GM19025 (cell line): ENCODE measurements around the gene STK11.
A peak's percentile ranks its signal among the peaks of the same experiment; 100 is the strongest.

Experiments used
- ATAC-seq: cut with Tn5 transposase; IDR thresholded peaks from one replicate; pipeline ENCODE4 v1.9.1; 2021; ENCODE audit warnings: mild to moderate bottlenecking, low read depth, moderate library complexity; ENCODE audit not compliant: unreplicated experiment

Gene STK11

DNA sequence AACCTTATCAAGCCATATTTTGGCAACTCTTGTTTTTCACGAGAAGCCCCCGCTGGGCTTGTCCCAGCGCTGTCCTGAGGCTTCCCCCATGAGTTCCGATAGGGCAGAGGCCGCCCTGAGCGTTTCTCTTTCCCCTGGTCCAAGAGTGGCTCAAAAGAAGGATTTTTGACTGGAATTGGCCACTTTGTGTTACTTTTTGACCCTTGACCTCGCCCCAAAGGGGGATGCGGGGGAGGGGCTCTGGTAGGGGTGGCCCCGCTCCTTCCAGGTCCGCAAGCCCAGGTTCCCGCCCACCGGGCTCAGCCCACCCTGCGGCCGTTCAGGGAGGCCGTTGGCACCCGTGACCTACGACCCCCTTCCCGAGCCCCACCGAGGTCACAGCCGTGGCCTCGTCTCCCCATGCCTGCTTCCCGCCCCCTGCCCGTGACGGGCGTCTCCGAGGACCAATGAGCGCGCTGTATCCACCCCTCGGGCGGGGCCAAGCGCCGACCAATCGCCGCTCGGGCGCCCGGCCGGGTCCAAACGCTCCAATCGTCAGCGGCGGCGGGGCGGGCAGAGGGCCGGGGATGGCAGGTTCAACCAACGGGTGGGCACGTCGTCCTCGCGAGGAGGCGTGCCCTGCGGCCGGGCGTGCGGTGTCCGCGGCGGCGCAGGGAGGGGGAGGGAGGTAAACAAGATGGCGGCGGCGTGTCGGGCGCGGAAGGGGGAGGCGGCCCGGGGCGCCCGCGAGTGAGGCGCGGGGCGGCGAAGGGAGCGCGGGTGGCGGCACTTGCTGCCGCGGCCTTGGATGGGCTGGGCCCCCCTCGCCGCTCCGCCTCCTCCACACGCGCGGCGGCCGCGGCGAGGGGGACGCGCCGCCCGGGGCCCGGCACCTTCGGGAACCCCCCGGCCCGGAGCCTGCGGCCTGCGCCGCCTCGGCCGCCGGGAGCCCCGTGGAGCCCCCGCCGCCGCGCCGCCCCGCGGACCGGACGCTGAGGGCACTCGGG lies at the start of gene STK11:
Gene STK11 (plus strand): TSS at position 665 of the 986 bp plus-strand sequence. CDS start 1,136 bp downstream, outside the sequence.
- peak; percentile 91 for ATAC-seq

DNA sequence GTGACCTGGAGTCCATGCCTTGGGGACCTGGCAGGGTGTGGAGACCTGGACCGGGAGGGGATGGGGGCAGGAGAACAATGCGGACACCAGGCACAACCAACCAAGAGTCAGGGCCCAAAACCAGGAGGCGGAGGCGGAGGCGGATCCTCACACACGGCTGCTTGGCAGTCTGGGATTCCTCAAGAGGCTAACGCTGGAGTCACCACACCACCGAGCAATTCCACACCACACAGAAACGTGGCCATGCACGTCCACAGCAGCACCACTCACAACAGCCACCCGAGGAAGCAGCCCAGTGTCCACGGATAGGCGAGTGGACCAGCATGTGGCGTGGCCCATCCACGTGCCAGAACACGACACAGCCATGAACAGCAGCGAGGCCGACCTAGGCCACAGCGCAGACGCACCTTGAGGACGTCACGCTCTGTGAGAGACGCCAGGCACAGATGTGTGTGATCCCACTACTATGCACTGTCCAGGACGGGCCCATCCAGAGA lies 49.2 kb upstream of the STK11 start:
- ATAC-seq: no peak

DNA sequence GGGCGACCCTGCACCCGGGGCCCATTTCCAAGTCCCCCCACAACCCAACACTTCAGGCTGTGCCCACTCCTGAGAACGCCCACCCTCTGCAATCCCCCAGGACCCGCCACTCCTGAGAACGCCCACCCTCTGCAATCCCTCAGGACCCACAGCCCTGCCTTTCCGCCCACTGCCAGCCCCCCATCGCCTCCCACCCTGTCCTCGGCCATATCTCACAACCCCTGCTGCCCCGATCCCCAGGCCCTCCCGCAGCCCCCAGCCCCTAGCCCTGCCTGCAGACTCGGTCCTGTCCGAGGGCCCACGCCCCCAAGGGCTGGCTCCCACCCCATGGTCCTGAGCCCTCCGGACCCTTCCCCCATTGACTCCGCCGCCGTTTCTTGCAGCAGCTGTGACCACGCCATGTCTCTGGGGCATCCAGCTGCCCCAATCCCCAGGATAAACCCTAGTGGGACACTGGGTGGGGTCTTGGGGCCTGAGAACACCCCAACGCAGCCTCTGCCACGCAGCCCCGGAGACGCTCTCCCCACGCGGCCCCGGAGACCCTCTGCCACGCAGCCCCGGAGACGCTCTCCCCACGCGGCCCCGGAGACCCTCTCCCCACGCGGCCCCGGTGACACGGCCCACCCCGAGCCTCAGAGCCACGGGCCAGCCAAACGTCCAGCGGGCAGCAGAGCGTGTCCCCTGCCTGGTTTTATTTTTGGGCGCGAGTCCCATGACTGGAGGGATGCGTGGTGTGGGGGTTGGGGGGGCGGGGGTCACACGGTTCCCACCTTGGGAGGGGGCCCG lies 48.6 kb upstream of the STK11 start:
- no peak for ATAC-seq

DNA sequence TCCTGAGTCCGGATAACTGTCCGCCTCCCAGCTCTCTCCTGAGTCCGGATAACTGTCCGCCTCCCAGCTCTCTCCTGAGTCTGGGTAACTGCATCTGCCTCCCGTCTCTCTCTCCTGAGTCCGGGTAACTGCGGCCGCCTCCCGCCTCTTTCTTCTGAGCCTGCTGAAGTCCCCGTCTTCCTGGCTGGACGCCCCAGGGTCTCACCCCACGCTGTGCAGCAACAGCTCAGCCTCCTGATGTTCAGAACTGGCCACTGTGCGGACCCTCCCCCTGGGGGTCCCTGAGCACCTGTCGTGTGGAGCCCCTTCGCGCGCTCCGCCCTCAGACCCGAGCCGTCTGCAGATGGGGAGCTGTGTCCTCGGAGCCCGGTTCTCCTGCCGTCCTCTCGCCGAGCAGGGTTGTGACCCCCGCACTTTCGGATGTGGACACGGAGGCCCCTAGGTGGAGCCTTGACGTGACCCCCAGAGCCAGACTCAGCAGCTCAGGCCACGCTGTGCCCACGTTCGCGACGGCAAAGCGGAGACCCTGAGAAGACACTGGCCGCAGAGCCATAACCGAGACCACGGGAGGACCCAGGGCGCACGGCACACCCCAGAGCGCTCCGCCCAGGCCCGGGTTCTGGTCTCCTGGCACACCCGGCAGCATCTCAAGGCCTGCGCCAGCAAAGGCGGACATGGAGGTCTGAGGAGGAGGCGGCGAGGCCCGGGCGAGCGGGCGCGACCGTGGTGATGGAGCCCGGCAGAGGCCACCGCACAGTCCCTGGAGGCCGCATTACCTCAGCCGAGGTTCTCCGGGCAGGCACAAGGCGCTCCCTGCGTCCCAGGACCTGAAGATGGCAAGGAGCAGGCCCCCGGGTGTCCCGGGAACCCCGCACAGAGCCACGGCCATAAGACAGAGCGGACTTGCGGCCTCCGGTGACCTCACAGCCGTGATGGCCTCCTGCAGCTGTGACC lies 47.4 kb upstream of the STK11 start:
- ATAC-seq: no peak

DNA sequence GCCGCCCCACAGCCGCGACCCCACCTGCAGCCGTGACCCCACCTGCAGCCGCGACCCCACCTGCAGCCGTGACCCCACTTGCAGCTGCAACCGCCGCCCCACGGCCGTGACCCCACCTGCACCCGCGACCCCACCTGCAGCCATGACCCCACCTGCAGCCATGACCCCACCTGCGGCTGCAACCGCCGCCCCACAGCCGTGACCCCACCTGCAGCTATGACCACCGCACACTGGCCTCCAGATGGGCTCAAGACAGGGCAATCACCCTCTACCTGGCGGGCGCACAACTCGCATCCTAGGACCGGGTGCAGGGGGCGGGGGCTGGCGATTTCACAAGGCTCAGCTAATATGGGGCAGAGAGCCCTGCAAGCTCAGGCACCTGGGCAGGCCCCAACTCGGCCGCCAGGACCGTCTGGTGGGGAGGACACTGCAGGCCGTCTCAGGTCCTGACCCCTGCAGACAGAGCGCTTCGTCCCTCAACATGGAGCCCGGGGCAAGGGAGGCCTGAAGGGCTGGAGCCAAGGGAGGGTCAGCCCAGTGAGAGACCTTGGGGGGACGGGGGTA lies 46.6 kb upstream of the STK11 start:
- no peak for ATAC-seq

GRCh38 chr19:1159864-1160595 lies 45.5 kb upstream of the STK11 start:
- ATAC-seq: no peak

DNA sequence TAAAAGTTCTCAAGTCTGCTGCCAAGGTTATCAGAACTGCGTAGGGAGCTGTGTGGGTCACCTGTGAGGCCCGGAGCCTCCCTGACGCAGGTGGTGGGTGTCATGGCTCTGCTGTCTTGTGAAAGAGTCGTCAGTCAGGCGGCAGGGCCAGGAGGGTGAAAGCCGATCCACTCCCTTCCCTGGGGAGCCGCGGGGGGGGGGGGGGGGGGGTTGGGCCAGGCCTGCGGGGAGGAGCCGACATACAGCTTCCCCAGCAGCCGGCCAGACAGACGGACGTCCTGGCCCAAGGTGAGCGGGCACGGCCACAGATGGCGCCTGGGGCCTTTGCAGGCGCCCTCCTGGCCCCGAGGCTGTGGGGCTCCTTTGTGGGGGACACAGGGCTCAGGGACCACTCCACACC lies 43.9 kb upstream of the STK11 start:
- no peak for ATAC-seq

DNA sequence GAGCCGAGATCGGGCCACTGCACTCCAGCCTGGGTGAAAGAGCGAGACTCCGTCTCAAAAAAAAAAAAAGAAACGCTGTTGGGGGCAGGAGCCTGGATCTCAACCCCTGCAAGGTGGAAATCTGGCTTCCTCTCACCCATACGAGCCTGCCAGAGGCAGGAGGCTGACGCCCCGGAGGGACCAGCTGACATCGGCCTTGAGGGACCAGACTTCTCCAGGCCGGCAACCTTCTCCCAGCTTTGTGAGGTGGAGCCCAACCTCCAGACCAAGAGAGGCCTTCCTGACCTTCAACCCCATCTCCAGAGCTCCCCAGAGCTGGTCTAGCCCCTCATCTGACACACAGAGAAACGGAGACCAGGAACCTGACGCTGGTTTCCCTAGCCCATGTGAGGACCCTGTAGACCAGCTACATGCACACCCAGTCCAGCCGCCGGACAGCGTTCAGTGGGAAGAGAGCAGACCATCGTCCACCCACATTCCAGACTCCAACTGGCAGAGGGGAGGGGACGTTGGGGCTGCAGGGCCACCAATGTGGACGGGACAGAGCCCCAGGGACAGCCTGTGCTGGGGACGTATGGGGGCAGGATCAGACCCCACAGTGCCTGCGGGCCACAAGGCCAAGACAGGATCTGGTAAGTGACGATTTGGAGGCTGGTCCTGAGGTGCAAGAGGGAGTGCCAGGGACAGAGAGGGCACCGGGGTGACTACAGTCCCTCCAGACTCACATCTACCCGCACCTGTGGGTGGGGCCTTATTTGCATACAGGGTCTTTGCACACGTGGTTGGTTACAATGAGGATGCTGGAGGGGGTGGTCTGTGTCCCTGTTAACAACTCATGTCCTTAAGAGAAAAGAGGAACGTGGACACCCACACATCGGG lies 42.9 kb upstream of the STK11 start:
- no peak for ATAC-seq

DNA sequence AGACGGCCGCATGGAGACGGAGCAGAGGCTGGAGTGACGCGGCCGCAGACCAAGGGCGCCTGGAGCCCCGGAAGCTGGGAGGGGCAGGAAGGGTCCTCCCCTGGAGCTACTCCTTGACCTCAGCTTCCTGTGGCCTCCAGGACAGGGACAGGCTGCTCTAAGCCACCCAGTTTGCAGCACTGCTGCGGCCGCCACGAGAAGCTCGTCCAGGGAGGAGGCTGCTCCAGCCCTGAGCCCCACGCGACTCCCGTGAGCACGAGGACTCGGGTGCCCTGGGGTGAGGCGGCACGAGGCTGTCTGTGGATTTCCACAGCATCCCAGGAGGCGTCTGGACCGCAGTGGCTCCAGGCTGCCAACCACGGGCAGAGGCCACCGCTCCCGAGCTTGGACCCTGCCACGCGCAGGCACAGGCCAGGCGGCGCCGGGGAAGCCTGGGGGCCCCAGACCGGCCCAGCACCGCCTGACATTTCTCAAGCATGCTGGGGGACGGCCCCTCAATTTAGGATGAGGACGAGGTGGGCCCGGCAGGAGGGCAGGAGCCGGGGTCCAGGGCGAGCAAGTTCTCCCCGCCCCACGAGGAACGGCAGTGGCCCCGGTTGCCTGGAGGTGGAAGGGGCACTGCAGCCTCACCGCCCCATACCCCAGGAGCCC lies 42.2 kb upstream of the STK11 start:
- ATAC-seq: no peak

DNA sequence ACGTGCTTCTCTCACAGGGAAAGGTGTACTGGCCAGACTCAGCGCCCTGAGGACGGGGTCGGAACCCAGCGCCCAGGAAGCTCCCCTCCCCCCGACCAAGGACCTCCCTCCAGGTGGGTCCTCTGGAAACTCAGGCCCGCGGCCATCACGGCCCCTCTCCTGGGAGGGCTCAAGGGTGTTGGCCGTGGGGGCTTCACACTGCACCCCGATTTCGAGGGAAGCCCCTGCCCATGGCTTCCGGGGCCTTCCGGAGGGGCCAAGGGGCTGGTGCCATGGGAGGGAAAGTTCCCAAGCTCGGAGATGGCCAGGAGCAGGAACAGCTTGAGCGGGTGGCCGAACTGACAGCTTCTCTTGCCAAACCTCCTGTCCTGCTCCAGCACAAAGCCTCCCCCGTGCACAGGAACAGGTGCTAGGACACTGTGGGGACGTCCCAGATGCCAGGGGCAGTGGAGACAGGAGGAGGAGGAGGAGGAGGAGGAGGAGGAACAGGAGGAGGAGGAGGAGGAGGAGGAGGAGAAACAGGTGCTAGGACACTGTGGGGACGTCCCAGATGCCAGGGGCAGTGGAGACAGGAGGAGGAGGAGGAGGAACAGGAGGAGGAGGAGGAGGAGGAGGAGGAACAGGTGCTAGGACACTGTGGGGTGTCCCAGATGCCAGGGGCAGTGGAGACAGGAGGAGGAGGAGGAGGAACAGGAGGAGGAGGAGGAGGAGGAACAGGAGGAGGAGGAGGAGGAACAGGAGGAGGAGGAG lies 41.5 kb upstream of the STK11 start:
- no peak for ATAC-seq

DNA sequence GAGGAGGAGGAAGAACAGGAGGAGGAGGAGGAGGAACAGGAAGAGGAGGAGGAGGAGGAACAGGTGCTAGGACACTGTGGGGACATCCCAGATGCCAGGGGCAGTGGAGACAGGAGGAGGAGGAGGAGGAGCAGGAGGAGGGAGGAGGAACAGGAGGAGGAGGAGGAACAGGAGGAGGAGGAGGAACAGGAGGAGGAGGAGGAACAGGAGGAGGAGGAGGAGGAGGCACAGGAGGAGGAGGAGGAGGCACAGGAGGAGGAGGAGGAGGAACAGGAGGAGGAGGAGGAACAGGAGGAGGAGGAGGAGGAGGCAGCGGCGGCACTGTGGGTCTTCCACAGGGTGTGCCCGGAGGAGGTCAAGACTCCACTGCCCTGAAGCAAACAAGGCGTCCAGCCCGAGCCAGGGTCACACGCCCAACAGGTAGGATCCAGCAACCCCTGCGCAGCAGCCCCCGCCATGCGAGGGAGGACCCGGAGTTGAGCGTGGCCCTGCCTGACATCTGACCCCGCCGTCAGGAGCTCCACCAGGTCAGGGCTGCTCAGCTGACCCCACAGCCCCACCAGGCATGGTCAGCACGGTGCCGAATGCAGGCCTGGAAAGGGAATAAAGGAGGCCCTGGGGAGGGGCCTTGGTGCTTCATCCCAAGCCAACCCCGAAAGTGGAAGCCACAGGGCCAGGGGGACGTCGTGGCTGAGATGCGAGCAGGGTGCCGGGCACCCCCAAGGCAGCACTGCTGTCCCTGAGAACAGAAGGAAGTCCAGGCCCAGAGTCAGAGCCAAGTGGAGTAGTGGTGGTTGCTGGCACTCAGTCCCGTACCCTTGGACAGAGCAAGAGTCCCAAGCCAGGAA lies 40.7 kb upstream of the STK11 start:
- no peak for ATAC-seq

DNA sequence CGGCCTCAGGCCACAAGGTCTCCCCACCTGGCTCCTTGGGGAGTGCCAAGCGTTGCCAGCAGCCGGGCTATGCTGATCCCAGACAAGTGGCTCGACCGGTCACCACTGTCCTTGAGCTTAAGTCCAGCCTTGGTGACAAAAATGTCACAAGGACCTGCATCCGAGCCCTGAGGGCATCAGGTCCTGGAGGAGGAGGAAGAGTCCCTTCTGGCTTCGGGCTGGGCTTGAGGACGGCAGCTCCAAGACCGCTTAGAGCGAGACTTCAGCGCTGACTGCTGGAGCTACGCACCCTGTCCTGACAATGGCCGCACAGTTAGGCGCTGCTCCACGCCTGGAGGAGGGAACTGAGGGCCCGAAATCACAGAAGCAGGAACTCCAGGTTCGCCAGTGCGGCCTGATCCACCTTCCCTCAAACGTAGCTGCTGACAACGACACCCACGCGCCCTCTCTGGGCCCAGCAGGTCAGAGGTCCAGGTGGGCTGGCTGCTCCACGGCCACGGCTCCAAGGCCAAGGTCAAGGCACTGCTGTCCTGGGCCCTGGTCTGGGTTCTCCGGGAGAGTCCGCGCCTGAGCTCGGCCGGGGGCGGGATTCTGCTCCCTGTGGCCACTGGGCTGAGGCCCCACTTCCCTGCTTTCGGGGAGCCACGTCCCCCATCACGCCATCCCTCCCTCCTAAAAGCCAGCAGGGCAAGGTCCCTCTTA lies 38.6 kb upstream of the STK11 start:
- no peak for ATAC-seq

DNA sequence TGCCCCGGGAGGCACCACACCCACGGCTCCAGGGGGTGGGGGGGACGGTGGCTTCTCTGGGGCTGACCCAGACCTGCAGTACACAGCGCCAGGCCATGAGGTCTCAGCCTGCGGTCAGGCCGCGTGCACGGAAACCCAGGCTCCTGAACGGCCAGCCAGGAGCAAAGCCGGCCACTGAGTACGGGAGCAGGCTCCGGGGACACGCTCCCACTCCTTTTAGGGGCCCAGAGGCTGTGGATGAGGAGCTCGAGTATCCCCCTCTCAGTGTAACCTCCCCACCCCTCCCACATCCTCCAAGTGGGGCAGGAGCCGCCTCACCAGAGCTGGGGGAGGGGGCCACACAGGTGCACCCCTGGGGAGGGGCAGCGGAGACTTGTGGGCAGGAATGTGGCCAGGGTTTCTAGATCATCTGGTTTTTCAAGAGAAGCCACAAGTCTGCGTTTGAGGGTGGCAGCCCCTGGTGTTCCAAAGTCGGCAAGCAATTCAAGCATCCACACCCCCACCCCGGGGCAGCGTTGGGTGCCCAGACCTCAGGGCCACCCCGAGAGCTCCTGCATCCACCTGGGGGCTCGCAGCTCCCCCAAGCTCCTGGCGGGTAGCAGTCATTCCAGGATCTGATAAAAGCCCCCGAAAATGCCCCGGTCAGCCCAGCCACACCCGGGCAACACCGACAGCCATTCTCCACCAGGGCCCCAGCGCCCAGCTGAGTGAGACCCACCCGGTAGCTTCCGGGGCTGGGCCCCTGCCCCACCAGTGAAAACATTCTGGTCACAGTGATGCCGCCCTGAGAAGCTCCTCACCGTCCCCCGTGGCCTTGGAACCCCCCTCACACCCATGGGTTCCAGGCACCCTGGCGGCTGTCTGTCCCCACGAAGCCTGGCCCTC lies 37.6 kb upstream of the STK11 start:
- ATAC-seq: no peak

- ATAC-seq: no peak
Measured at GRCh38 chr19:1168572-1169410, 36.8 kb upstream of the STK11 start.
